GM21360 (cell line): ENCODE results near the gene KIAA1671.

Experiments
- ATAC-seq: cut with Tn5 transposase; IDR thresholded peaks from one replicate; pipeline ENCODE4 v1.9.1; 2021; ENCODE audit warnings: mild to moderate bottlenecking, moderate library complexity; ENCODE audit not compliant: unreplicated experiment

Gene KIAA1671

DNA sequence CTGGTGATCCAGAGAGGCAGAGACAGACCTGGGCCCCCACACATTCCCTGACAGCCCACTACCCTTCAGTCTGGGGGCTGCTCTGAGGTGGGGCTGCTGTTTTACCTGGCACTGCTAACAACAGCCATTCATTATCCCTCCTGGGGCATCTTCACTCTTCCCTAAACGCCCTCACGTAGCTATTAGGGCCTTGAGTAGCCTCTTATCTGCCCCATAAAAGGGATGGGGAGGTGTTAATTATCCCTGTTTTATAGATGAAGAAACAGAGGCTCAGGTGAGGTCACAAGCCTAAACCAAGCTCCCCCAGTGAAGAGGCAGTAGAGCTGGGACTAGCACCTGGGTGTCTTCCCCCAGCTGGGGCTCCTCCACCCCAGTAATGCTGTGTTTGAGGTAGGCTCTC is 79.5 kb downstream of the KIAA1671 start:
- no peak for ATAC-seq

DNA sequence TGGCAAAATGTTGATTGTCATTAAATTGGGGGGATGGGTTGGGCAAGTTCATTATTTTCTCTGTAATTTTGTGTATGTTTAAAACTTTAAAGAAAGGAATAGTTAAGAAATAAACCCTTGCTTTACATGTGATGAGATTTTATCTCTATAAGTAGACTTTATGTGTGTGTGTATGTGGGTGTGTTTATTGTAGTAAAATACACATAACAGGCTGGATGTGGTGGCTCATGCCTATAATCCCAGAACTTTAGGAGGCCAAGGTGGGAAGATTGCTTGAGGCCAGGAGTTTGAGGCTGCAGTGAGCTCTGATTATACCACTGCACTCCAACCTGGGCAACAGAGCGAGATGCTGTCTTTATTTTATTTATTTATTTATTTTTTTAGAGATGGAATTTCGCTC is 83.2 kb downstream of the KIAA1671 start:
- no peak for ATAC-seq

DNA sequence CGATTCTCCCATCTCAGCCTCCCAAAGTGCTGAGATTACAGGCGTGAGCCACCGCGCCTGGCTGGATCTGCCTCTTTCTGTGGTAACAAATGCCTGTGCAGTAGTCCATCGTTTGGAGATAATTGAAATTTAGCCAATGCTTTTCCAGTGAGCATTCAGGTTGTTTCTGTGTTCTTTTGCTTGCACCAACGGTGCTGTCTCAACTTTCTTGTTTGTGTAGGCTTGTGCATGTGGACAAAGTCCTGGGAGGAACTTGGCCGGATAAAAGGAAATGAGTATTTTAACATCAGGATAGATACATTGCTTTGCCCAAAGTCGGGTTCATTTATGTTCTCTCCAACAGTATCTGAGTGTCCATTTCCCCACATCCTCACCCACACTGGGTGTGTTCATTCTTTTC is 85.7 kb downstream of the KIAA1671 start:
- ATAC-seq: no peak

DNA sequence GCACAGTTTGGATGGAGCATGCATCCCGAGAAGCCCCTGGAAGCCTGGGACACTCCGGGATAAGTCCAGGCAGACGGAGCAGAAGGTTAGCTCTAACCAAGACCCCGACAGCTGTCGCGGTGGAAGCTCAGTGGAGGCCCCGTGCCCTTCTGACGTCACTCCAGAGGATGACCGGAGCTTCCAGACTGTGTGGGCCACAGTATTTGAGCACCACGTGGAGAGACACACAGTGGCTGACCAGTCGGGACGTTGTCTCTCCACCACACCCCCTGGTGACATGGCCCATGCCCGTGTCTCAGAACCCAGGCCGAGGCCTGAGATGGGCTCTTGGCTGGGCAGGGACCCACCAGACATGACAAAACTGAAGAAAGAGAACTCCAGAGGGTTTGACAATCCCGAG is 86.3 kb downstream of the KIAA1671 start:
- no peak for ATAC-seq

DNA sequence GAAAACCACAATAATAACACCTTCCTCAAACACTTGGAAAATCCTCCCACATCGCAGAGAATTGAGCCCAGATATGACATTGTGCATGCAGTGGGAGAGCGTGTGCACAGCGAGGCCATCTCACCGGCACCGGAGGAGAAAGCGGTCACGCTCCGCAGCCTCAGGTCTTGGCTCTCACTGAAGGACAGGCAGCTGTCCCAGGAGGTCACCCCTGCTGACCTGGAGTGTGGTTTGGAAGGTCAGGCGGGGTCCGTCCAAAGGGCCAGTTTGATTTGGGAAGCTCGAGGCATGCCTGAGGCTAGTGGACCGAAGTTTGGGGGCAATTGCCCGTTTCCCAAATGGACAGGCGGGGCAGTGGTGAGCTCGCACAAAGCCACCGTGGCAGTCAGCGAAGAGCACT is 86.7 kb downstream of the KIAA1671 start:
- no peak for ATAC-seq

DNA sequence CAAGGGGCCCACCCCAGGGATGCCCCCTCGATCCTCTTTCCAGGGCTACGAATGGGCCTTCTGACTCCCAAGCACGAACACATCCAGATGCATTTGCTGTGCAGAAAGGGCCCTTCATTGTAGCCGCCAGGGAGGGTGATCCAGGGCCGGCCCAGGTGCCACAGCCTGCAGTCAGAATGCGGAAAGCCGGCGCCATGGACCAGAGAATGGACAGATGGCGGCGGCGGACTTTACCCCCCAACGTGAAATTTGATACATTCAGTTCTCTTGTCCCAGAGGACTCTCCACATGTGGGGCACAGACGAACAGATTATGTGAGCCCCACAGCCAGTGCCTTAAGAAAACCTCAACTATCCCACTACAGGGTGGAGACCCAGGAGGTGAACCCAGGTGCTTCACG is 87.2 kb downstream of the KIAA1671 start:
- no peak for ATAC-seq

DNA sequence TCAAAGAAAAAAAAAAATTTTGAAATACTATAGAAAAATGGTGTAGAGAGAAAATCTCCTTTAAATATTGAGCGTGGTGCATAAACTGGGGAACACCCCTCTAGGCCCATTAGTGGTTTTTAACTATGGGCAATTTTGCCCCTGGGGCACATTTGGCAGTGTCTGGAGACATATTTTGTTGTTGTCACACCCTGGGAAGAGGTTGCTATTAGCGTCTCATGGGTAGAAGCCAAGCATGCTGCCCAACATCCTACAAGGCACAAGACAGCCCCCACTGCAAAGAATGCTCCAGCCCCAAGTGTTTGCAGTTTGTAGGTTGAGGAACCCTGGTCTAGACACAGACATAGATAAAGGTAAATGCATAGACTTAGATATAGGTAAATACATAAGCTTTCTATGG is 92.6 kb downstream of the KIAA1671 start:
- no peak for ATAC-seq

DNA sequence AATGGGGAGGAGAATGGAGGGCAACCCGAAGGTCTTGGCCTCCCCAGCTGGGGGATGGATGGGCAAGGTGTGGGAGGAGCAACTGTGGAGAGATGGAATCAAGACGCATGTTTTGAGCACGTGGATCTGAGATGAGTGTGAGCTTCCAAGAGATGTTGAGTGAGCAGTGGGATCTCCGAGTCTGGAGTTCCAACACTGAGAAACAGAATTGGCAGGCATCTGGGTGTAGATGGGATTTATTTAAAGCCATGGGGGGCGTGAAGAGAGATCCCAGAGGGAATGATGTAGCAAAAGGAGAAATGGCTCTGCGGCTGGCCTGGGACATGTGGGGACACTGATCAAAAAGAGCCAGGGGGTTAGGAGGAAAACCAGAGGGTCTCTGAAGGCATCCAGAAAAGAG is 95.6 kb downstream of the KIAA1671 start:
- ATAC-seq: no peak

DNA sequence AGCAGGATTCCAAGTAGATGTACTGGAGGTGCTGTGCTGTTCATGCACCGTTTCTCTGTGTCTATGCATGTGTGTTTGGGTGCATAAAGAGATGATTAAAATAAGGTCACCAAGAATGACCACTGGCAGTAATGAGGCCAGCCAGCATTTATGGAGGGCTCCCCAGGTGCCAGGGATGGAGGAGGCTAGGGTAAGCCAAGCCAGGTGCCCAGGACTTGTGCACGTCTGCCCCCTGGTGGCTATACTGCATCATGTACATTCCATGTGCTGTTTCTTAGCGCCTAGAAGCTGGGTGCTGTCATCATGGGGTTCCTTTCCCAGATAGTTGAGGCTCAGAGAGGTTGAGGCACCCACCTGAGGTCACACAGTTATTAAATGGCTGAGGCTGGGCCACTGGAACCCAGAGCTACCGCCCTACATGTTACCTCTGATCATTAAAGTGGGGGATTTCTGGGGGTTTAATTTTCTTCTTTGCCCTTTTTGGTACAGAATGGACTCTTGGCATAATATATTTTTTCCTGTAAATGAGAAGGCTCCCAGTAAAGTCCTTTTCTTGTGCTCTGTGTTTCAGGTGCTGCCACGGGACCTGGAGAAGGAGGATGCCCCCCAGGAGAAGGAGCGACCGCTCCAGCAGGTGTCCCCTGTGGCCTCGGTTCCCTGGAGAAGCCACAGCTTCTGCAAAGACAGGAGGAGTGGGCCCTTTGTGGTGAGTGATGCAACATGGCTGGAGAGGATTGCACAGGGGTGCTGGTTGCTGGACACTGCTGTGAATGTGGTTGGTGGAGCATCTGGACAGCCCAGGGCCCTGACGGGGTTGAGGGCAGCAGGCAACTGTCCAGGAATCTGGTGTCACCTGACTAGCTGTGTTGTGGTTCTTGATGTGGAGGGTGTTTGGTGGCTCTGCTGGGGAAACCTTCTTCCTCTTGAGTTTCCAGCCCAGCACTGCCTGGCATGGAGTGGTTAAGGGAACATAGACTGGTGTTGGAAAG is 96.4 kb downstream of the KIAA1671 start:
- ATAC-seq: no peak

DNA sequence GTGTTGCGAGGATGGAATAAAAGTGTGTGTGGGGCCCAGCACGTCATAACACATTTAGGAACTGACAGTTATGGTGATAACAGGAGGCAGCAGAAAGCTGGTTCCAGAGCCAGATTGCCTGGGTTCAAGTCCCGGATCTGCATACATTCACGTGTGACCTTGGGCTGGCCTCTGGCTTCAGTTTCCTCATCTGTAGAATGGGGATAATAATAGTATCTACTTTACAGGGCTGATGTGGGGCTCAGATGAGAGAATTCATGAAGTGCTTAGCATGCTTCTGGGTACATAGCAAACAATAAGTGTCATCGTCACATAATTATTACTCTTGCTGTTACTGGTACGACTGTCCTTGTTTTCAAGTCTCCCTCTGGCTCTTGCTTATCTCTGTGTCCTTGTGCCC is 97.3 kb downstream of the KIAA1671 start:
- no peak for ATAC-seq

DNA sequence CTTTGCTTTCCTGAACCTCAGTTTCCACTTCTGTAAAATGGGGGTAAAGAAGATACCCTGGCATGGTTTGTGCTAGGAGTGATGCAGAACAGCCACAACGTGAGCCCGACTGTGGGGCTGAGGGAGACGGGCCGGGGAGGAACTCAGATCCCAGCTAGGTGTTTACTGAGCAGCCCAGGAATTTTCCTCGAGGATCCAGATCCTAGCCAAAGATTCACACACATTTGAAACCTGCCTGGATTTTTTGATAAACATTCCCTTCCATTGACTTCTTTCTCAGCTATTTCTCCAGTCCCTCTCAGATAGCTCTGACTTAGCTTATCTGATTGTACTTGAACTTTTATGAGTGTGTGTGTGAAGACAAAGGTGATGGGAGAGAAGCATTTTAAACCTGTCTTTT is 98.0 kb downstream of the KIAA1671 start:
- no peak for ATAC-seq

DNA sequence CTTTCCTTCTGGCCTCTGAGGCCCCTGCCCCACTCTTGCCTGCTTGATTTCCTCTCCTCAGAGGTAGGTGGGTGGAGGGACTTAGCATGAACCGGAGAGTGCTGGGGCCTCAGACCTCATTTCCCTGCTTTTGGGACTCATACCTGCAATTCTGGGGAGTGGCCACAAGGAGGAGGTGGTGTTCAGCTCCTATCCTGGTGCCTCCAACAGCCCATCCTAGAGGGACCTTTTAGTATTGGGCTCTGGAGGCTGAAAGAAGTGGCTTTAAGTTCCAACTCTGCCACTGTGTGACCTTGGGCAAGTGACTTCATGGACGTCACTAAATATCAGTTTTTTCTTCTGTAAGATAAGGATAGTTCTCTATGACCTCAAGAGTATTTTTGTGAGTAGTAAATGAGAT is 98.6 kb downstream of the KIAA1671 start:
- no peak for ATAC-seq

DNA sequence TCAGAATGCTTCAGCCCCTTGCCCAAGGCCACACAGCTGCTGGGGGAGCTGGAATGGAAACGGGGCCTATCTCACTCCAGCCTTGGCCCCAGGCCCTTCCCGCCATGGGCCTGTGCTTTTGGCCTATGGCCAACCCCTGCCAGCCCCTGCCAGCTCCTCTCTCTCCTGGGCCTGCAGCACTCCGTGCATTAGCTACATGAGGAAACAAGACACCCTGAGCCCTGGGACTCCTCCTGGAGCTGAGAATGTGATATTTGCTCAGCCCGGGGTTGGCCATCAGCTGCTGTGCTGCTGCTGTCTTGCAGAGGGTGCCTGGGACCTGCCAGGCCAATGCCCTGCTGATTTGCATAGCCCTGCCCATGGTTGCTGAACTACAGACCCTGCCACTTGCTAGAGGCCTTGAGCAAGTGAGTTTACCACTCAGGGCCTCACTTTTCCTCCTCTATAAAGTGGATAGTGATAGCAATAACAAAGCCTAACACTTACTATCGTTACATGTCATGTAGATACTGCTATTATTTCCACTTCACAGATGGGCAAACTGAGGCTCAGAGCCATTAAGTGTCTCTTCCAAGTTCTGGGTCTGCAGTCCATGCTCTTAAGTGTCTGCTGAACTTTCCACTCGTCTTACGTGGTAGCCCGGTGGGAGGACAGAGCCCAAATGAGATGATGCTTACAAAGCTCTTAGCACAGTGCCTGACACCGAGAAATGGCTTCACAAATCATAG is 99.6 kb downstream of the KIAA1671 start:
- ATAC-seq: no peak

DNA sequence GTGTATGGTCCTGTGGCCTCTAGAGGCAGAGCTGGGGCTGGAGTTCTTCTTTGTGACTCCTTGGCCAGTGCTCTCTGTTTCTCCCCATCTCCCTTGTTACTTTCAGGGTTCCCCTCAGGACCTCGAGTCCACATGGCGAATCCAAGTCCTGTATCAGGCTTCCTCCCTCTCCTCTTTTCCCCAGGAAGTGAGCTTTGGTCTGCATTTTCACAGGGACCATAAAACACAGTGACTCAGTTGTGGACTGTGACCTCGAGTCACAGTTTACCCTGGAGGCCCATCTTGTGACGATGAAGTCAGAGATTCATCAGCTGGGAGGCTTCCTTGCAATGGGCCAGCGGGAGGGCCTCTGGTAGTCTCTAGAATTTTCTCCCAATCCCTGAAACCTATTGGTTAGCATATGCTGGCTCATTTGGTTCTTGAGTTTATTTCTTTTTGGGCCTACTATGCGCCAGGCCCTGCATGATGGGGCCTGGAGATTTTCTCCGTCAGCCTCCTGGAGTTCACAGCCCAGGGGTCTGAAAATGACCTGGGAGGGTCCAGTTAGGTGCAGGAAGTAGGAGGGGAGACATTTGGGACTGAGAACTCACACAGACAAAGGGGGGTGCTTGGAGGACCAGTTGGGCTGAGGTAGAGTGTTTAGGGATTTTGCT is 100.8 kb downstream of the KIAA1671 start:
- no peak for ATAC-seq

DNA sequence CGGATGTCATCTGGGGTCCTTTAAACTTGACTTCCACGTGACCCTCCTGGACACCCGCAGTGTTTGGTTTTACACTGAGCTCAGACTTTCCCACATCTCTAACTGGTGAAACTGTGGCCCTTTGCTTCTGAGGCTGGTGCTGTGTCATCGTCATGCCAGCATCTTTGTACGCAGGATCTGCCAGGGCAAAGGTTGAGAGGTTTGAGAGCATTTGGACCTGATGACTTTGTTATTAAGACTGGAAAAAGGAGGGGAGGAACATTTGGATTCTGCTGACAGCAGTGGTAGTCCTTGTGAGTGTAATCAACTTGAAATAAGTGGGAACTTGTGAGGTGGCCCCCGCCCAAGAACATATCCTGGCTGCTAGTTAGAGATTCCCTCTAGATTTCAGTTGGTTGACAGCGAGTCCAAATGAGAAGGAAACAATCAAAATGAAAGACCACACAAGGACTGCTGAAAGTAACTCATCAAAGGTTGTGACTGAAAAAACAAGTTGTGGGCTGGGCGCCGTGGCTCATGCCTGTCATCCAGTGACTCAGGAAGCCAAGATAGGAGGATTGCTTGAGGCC is 102.5 kb downstream of the KIAA1671 start:
- no peak for ATAC-seq

DNA sequence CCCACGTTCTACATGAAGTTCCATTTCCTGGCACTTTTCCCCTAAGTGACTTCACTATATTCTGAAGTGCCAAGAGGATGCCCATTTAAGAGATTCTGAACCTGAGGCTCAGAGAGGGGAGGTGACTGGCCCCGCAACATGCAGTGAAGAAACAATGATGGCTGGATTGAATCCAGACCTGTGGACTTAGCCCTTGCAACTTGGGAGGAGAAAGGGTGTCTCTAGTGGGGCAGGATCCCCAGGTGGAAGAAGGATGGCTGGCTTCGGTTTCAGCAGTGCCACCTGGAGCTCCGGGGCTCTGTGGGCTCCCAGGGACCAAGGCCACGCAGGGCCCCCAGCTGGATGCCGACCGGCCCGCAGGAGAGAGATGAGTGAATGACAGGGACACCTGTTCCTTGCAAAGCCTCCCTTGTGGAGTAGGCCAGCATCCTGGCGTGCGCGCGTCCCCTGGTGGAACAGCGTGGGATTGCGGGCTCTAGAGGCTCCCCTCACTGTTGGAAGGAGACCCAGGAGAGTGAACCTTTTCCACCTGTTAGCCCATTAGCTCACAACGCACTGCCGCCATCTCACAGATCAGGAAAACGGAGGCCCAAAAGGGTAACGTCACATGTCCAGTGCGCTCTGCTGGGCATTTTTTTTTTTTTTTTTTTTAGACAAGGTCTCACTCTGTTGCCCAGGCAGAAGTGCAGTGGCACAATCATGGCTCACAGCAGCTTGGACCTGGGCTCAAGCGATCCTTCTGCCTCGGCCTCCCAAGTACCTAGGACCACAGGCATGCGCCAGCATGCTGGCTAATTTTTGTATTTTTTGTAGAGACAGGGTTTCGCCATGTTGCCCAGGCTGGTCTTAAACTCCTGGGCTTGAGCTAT is 104.7 kb downstream of the KIAA1671 start:
- no peak for ATAC-seq

DNA sequence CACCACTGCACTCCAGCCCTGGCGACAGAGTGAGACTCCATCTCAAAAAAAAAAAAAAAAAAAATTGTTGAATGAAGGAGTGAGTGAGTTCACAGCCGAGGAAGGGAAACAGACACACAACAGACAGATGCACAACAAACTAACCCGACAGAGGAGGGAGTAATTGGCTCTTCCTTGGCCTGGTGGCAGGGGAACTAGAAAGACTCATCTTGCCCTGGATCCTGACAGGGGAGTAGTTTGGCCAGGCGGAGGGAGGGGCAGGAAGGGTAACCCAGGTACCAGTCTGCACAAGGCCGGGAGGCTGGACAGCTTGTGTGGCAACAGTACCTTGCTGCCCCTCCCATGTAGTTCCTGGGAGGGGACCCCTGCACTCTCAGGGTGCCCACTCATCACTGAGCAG is 106.9 kb downstream of the KIAA1671 start:
- ATAC-seq: no peak

DNA sequence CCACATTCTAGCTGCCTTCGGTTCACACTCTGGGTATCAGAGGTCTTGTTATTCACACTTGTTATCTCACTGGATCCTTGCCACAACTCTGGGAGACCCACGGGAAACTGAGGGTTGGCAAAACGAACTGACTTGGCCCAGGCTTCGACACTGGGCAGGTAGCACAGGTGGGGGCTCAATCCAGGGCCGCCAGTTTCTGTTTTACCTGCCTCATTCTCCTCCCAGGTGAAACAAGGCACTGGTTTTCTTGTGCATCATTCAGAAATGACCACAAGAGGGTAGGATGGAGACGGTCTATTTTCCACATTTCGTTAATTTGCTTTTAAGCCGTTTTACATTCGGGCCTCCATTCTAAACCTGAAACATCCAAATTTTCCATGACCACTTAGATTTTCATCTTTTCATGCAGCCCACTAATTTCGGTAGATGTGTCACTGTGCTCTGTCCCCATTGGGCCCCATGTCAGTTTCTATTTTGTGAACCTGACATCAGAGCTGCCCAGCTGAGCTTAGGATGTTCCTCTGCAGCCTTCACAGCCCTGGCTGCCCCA is 108.1 kb downstream of the KIAA1671 start:
- no peak for ATAC-seq

DNA sequence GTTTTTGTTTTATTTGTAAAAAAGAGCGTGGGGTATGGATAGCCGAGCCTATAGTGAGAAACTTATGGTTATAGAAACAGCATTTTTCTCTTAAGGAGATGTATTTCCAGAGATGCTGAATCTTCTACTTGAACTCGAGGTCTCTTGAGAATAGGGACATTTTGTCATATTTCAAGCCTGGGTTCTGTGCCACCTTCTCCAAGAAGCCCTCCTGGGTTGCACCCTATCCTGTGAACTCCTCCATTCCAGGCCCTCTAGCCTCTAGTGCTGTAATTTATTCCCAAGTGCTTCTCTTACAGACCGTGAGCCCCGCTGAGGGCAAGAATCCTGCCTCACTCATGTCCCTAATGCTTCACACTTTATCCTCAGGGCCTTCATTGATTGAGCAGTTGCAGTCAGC is 108.6 kb downstream of the KIAA1671 start:
- ATAC-seq: no peak
